Epithelial cell of esophagus (primary cell): Measurements from ENCODE around the gene GIT1.

ENCODE experiments used
- DNase-seq: peaks from one replicate; pipeline ENCODE4 v3.0.0; 2010; ENCODE audit warnings: low read depth
- H3K4me3 ChIP-seq: 2 replicates; pipeline ENCODE4 v1.5.1; 2011; ENCODE audit warnings: mild to moderate bottlenecking, low read length, control low read depth
- CTCF ChIP-seq: IDR thresholded peaks from 2 replicates; pipeline ENCODE4 v1.5.1; 2011; ENCODE audit warnings: low read depth, mild to moderate bottlenecking, low read length, control low read depth, inconsistent platforms; ENCODE audit not compliant: insufficient read depth; ENCODE audit errors: missing control alignments

Gene GIT1

GRCh38 chr17:29597361-29598172, 8.1 kb upstream of the GIT1 start:
- DNase-seq: no peak
- no peak for TF ChIP-seq CTCF
- no peak overlapping the region for H3K4me3 ChIP-seq

- no peak for DNase-seq
- no peak overlapping the region for H3K4me3 ChIP-seq
- no peak for TF ChIP-seq CTCF
These were observed 7.4 kb upstream of the GIT1 start for GRCh38 chr17:29596811-29597210.

DNA sequence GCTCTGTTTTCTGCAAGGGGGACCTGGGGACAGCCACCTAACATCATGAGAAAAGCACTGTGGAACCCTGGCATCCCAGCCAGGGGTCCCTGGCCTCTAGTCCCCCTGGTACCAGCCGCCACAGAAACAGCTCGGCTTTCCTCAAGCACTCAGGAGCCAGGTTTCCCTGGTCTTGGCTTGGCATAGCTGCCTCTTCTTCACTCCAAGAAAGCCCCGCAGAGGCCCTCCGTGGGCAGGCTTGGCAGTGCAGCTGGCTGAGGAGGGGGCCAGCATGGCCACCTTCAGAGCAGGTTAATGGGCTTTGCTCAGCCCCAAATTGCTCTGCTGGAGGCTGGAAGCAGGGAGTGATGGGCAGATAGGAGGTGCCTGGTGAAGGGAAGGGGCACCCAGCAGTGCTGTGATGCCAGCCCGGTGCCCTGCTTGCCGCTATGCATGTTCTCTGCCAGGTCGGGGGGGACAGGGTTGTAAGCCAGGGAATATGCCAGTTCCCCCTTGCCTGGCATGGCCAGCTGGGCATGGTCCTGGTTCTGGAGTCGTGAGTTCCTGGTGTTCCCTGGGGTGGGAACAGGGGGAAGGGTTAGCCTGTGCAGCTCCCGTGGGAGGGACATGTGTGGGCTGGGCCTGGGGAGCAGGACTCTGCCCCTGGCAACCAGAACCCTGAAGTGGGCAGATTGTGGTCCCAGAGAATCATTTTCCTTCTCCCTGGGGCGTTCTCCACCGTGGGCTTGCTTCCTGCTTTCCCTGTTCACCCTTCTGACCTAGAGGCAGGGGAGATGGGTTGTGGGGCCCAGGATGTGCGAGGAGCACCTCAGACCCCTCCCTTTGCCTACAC, 6.7 kb upstream of the GIT1 start:
- no peak for TF ChIP-seq CTCF
- H3K4me3 ChIP-seq: no peak overlapping the region
- DNase-seq: no peak

GRCh38 chr17:29595107-29595942, 5.9 kb upstream of the GIT1 start:
- no peak for TF ChIP-seq CTCF
- H3K4me3 ChIP-seq: no peak overlapping the region
- DNase-seq: no peak

DNA sequence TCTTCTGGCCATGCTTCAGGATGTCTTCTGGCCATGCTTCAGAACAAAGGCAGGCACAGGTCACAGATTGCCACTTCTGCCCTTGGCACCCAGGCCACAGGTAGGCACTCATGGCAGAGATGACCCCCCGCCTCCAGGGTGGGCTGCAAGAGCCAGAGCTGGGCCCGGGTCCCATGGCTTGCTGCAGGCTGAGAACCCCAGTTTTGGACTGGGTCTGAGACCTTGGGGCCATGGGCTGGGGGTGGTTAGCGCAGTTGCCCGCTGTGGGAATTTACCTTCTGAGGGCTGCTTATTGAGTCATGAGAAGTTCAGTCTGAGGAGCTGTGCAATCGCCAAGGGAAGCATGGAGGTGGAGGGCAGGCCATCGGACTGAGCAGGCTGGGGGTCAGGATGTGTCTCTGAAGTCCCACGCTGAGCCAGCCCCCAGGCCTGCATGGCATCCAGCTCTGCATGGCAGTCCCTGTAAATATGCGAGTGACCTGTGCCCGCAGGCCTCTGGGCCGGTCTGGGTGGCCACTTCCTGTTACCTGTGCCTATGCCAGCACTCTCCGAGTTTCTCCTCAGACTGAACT, 5.2 kb upstream of the GIT1 start:
- no peak for DNase-seq
- no peak overlapping the region for H3K4me3 ChIP-seq
- no peak for TF ChIP-seq CTCF
